SH-SY5Y (cell line): Measurements from ENCODE around the gene KLHL36.

Experiments
- GATA2 ChIP-seq: IDR thresholded peaks from 2 replicates; pipeline ENCODE4 v1.6.1; 2011; ENCODE audit warnings: mild to moderate bottlenecking, low read depth, low read length
- GATA3 ChIP-seq: IDR thresholded peaks from 2 replicates; pipeline ENCODE4 v1.6.1; 2011; ENCODE audit warnings: low read depth, mild to moderate bottlenecking, low read length, moderate library complexity

The KLHL36 gene

GRCh38 chr16:84703681-84704080, 55.4 kb downstream of the KLHL36 start:
- no peak for TF ChIP-seq GATA3
- no peak for TF ChIP-seq GATA2

- TF ChIP-seq GATA2 (no peak), GATA3 (no peak)
Observed at GRCh38 chr16:84704253-84704652, 55.9 kb downstream of the KLHL36 start.

DNA sequence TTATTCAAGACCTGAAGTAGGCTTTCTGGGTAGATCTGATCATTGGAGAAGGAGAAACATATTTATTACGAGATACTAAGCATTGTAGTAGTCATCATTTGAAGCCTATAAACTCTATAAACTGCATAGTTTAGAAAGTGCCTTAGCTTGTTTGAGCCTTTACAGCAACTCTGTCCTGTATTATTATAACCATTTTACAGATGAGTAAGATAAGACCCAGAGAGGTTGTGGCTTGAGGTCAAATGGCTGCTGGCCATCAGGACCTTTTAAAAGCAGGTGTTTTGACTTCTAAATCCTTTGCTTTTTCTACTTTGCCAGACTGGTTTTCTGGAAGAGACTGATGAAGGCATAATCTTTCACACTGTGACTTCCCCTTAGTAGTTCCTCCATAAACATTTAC, 58.5 kb downstream of the KLHL36 start:
- TF ChIP-seq GATA3 (no peak), GATA2 (no peak)

DNA sequence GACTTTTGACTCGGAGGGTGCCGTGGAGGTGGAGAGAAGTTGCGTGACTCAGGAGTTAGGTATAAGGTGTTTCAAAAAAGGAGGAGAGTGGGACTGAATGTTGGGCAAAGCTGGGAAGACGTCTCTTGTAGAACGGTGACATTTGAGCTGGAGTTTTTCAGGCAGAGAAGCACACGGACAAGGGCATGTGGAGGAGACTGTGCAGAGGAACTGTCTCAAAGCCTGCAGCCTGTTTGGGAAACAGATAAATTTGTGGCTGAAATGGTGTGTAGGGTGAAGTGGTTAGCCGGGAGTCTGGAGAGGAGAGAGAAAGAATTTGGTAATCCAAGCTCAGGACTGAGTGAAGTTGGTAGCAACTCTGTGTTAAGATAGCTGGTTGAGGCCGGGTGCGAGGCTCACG, 61.3 kb downstream of the KLHL36 start:
- no peak for TF ChIP-seq GATA2
- no peak for TF ChIP-seq GATA3

- TF ChIP-seq GATA2, result no peak
- no peak for TF ChIP-seq GATA3
Observed at GRCh38 chr16:84710686-84711085, 62.4 kb downstream of the KLHL36 start.
